ENCODE results near the gene POLR3K.

The POLR3K gene

DNA sequence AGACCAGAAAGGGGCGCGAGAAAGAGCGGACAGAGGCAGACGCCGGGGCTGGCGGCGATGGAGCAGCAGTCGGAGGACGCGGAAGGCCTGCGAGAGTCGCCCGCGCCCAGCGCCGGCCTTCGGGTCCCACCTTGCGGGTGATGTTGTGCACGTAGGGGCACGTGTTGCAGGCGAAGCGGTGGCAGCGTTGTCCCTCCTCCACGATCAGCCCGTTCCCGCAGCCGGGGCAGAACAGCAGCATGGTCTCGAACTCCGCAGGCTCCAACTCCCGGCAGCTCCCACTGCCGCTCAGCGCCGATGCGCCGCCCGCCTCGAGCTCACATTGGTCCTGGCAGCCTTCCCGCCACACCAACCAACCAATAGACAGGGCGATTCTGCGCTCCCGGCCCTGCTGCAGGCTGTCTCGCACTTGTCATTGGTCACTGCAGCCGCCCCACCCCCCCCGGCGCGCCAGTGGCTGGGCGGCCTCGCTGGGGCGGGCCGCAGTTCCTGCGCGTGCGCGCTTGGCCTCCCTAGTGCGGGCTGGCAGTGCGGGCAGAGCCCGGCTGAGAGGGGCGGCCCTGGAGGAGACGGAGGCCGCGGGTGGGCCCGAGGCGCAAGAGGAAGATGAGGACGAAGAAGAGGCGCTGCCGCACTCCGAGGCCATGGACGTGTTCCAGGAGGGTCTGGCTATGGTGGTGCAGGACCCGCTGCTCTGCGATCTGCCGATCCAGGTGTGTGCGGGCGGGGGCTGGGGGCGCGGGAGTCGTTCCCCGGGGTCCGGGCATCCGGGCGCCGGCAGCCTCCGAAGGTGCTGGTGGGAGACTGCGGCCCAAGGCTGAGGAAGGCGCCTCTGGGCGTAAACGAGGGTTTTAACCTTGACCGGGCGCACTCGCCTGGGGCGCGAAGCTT lies at the start of gene POLR3K, which contains the start of gene SNRNP25:
Gene POLR3K, minus strand, starts transcription at position 263 of the 891 bp plus-strand sequence. Its CDS starts 22 bp downstream, at position 241.
Gene SNRNP25, plus strand, starts transcription at position 483 of the 891 bp plus-strand sequence. Its CDS starts 189 bp downstream, at position 672.
- peak; percentile 93 for DNase-seq (ENCODE audit: low read depth)

DNA sequence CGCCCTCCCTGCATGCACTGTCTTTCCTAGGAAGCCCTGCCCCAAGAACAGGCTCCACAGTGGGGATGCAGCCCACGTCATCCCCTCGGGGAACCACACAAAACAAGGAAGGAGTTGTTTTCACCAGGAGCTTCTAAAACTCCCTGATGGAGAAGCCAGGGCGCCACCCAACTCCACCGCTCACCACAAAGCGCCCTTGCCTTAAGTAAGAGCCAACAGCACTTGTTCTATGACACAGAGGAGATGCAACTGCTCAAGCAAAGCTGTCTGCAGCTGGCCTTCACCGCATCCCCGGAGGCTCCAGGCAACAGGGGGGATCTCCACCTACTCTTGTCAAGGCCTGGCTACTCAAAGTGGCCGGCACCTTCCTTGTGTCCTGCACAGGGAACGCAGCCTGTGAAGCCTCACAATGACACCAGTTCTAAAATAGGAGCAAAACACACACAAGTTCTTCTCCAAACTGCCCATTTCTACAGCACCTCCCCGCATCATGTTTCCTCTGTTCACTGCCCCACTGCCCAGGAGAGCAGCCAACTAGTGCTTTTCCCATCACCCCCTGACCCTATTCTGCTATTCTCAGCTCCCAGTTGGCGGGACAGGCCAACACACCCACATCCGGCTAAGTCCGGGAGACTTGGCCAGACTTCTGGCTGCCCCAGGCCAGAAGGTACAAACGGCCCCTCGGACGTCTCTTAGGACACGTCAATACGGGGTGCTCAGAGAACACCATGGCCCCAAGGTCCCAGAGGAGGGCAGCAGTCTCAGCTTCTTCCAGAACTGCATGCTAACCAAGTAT lies 48.9 kb upstream of the POLR3K start:
- DNase-seq (ENCODE audit: low read depth): no peak

DNA sequence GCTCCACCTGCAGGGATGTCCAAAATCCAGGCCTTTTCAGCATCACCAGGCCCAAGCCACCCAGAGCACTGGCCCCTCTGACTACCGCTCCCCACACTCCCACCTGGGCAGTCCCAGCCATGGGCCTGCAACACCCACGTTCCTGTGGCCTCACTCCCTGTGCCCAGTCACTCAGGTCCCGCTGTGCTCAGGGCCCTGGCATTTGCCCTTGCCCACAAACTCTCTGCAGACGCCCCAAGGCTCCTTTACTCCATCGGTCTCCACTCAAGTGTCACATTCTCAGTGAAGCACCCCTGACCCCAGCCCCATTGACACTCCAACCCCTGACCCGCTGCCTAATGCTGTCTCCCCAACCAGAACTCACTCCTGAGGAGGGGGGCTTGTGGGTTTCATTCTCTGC lies 48.2 kb upstream of the POLR3K start:
- DNase-seq (ENCODE audit: low read depth): no peak

DNA sequence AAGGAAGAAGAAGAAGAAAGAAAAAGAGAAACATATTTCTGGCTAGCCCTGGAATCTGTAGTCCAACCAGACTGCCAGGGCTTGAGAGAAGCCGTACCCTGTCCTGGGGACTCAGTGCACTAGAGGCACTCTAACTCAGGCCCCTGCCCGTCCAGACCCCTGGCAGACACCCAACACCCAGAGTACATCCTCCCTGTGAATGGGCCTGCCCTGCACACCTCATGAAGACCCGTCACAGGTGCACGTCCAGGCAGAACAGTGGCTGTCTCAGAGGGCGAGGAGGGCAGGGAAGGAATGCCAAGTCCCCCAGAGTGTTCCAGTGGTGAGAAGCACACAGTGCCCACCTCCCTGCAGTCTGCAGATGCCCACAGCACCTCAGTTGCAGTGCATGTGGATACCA lies 47.6 kb upstream of the POLR3K start:
- no peak for DNase-seq (ENCODE audit: low read depth)

DNA sequence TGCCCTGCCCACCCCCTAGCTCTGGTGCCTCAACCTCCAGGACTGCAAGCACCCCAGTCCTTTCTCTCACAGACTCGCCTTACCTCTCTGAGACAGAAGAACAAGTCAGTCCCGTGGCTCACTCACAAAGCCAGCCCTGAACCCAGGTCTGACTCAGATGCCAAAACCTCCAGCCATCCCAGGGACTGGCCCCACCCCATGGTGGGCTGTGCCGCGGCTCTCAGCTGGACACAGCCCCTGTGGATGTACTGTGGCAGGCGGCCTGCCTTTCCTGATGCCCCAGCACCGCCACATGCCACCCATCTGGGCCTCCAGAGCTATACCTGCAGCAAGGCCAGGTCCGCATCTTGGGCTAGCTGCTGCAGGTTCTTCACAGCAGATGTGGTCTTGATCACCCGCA lies 44.4 kb upstream of the POLR3K start:
- no peak for DNase-seq (ENCODE audit: low read depth)

DNA sequence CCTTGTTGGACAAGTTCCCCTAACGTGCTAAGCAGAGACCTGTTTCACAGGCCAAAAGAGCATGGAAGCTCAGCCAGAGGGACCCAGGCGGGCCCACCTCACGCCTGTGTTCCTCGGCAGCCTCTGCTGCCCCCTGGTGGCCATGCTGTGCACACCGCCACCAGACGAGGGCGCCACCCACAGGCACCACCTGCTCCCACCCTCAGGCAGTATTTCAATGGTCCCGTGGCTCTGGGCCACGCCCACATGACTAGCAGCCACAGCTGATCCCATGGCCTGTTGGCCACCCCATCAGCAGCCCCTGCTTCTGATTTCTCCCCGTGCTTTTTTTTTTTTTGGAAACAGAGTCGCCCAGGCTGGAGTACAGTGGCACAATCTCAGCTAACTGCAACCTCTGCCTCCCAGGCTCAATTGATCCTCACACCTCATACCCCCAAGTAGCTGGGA lies 43.5 kb upstream of the POLR3K start:
- peak; percentile 79 for DNase-seq (ENCODE audit: low read depth)

DNA sequence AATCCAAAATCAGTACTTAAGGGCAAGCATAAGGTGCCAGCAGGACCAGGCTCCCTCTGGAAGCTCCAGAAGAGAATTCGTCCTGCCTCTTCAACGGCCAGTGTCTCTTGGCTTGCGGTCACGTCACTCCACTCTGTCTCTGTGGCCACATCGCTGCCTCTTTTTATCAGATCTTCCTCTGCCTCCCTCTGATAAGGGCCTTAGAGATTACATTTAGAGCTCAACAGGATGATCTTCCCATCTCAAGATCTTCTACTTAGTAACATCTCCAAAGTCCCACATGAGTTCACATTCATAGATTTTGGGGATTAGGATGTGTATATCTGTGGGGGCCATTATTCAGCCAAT lies 41.5 kb upstream of the POLR3K start:
- DNase-seq (ENCODE audit: low read depth): no peak

DNA sequence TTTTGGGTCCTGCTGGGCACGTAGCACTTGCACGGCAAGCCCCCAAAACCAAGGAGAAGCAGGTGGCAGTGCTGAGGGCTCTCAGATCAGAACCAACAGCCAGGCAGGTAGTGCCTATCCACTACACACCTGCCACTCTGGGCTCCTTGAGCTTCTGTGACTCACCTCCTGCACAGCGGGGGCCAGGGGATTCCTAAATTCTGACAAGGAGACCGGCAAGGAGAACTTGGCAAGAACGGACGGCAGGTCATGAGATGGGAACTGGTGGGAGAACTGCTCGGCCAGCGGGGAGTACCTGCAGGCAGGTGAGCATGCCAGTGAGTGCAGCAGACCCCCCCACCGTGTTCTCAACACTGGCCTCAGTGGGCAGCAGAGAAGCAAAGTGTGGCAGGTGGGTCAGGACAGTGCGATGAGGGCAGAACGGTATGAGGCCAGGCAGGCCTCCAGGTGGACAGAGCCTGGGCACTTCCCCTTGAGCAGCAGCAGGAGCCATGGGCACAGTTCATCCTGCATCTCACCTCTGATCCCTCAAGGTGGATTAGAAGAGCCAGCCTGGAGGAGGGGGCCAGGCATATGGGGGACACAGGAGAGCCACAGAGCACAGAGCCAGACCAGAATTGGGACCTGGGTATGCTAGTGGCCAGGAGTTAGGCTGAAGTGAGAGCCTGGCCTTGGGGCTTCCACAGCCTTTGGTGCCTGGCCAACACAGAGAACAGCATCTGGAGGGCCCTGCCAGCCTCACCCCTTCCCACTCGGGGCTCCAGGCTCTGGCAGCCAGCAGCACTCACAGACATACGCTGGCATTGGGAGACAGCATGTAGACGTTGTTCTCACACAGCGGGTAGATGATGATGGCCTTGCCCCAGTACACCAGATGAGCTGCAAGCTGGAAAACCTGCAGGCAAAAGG lies 39.3 kb upstream of the POLR3K start:
- DNase-seq (ENCODE audit: low read depth): no peak

DNA sequence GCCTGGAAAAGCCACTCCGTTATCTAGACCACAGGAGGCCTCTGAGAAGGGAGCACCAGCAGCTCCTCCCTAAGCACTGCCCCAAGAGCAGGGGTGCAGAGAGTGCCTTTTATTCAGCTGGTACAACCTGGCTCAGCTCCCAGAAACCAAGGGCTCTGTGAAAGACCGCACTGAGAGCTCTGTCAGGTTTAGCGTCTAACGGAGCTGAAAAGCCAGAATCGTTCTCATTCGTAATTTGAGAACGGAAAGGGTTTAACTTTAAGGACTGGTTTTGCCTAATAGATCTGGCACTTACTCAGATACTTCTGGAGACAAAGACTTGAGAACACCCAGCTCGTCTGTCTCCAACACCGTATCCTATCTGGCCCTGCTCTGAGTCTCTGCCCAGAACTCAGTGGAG lies 38.1 kb upstream of the POLR3K start:
- DNase-seq (ENCODE audit: low read depth): no peak

DNA sequence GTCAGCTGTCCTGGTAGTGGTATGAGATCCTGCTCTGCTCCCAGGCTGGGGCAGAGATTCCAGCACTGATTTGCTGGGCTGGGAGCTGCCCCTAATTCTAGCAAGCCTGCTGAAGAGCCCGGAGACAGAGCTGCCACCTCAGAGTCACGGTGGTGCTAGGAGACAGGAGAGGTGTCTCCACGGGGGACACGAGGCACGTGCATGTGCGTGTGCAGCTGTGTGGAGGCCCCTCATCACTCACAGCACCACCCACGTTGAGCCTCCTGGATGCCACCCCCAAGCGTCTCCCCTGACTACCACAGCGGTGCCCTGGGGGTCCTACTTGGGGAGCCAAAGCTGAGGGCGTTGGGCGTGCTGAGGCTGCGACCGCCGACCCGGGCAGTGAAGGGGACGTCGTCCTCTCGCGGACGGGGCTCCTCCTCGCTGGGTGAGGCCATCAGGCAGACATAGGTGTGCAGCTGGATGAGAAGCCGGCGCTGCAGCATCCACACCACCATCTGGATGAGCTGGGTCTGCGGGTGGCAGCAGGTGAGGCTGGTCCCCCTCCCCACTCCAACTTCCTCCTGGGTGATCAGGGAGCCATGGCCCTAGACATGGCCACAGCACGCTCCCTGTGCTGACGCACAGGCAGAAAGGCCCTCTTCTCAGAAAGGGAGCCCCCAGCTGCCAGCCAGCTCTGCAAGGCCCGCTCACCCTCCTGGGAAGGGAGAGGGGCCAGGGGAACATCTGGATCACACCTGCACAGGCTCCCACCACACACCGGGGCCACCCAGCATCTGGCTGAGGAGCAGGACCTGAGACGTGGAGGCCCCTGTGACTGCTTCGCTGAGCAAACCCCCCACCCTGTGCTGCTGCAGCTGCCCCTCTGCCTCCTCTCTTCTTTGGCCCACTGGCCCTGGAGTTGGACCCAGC lies 36.2 kb upstream of the POLR3K start:
- DNase-seq (ENCODE audit: low read depth): no peak

DNA sequence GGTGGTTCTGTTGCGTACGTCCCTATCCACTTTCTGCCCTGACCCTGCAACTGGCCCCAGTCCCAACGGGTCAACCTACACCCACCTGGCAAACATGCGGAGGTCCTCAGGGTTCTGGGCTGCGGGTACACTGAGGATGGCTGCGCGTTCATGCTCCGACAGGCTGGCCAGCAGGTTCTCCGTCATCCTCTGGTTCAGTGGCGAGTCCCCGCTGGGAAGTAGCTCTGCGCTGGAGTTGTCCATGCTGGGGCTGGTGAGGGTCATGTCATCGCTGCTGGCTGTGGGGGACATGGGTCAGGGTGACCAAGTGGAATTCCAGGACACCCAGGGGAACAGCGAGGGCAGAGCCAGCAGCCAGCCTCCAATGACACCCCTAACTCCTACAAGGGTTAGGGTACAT lies 35.2 kb upstream of the POLR3K start:
- DNase-seq (ENCODE audit: low read depth): no peak

DNA sequence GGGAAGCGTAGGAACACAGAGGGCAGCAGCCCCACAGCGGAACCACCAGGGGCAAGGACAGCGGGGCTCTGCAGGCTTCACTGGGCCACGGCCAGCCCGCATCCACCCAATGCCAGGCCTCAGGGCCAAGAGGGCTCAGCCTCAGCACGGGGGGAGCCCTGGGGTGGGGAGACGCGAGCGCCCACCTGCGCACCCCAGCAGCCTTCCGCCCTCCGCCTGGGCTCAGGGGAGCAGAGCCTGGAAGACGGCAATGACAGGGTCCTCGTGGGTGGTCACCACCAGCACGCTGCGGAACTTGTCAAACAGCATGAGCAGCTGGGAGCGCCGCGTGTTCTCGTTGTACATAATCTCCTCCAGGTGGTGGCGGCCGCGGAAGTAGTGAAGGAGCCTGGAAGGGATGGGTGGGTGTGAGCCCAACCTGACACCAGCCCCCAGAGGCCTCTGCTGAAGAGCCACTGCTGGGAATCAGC lies 33.1 kb upstream of the POLR3K start:
- DNase-seq (ENCODE audit: low read depth): no peak

DNA sequence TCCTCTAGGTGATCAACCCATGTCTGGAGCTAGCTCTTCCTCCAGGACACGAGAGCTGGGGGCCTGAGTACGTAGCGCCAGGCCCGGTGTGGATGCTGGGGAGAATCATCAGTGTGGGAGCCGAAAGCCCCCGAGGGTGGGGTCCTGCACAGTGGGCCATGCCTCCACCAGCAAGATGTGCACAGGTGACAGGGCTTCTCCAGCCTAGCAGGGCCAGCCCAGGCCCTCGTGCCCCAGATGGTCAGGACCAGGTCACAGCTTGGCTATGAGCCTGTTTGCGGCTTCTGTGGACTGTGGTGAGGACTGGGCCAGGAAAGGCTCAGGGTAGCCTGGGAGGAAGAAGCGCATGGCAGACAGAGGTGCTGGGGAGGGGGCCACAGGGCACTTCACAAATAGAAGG lies 32.5 kb upstream of the POLR3K start:
- DNase-seq (ENCODE audit: low read depth): no peak

DNA sequence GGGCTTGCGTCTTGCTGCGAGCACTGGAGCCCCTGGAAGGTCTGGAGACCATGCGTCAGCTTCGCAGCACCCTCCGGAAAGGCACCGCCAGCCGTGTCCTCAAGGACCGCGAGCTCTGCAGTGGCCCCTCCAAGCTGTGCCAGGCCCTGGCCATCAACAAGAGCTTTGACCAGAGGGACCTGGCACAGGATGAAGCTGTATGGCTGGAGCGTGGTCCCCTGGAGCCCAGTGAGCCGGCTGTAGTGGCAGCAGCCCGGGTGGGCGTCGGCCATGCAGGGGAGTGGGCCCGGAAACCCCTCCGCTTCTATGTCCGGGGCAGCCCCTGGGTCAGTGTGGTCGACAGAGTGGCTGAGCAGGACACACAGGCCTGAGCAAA lies 32.0 kb upstream of the POLR3K start:
- no peak for DNase-seq (ENCODE audit: low read depth)

DNA sequence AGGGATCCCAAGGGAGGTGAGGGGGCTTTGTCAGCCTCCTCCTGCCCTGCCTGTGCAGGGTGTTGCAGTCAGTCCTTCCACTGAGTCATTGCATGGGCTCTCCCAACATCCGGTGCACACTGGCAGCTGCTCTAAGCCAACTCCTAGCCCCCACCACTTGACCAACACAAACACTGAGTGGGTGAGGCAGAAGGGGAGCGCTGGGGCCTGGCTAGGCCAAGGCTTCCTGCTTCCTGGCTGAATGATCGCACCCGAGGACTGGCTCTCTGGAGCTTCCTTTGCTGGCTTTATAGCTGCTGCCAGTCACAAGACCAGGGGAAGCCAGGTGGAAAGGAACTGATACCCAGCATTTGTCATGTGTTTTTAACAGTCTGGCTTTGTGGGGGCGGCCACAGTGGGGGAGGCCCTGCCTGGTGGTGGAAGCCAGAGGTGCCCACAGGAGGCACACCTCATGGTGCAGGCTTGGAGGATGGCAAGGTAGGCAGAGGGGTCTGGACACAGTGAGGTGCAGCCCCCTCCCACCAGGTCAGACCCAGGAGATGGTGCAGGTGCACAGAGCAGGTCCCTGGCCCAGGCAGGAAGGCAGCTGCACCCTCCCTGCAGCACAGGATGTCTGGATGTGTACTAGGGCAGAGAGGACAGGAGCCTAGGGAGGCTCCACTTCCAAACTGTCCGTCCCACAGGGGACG lies 31.5 kb upstream of the POLR3K start:
- DNase-seq (ENCODE audit: low read depth): no peak

DNA sequence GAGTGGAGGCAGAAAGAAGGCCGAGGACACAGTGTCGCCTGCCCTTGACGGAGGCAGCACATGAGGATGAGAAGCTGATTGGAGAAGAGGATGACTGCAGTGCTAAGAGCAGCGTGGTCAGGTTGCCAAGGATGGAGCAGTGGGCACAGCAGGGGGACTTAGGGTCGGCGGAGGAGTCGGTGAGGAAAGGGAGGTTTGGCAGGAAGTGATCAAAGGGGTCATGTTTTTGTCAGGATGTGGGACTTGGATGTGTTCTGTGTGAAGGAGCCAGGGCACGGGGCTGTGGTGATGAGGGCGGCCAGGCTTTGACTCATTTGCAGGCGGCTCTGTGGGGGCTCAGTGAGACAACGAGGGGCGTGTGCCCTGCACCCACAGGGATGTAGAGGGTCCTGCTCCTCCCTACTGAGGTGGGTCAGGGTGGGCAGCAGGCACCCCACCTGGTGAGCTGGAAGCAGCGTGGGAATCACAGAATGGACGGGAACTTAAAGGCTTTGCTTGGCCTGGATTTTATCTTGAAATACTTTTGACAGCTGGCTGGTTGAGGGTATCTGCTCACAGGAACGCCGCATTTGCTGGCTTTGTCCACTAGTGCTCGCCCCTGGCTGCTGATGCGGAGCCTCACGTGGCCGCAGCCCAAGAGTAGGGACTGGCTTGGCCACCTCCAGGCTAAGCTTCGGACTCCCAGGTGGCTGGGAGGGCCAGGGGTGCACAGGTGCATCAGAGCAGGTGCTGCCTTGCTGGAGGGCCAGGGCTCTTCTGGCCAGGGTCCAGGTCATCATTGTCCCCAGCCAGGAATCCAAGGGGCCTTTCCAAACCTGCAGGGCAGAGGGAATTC lies 30.6 kb upstream of the POLR3K start:
- DNase-seq (ENCODE audit: low read depth): no peak

DNA sequence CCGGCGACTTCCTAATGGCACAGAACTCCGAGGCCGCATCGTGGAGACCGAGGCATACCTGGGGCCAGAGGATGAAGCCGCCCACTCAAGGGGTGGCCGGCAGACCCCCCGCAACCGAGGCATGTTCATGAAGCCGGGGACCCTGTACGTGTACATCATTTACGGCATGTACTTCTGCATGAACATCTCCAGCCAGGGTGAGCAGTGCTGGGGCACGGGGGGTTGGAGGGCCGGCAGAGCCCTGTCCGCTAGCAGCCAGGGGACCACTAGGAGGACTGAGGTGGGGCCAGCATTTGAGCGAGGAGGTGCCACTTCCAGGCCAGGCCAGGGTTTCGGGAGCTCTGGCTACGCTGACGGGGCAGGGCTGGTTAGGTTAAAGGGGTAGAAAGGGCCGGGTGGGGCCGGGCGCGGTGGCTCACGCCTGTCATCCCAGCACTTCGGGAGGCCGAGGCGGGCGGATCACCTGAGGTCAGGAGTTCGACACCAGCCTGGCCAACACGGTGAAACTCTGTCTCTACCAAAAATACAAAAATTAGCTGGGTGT lies 29.7 kb upstream of the POLR3K start:
- DNase-seq (ENCODE audit: low read depth): no peak

DNA sequence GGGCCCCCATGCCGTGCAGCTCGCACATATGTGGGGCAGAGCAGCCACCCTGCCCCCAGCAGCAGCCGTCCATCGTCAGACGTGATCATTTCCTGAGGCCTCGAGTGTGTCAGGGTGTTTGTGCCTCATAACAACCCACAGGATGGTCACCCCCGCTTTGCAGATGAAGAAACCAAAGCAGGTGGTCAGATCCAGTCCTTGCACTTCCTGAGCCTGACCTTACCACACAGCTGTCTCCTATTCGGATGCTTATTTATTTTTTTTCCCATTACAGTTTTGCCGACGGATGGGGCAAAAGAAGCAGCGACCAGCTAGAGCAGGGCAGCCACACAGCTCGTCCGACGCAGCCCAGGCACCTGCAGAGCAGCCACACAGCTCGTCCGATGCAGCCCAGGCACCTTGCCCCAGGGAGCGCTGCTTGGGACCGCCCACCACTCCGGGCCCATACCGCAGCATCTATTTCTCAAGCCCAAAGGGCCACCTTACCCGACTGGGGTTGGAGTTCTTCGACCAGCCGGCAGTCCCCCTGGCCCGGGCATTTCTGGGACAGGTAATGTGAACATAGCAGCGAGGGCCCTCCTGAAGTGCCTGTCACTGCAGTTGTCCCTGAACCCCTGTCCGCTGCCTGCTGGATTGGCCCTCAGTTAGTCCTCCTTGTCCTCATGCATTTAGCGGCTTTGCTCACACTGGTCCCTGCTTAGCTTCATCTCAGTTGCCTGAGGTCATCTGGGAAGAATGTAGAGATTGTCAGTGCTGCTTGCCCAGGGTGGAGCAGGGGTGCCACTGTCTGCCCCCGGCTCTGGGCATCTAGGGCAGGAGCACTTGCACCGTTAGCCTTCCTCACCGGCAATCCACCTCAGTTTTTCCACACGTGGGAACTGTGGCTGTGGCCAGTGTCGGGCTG lies 26.0 kb upstream of the POLR3K start:
- DNase-seq (ENCODE audit: low read depth): no peak
